SK-N-SH treated with all-trans-retinoic acid at 6 μM for 48 hours (cell line): ENCODE data around the gene FAAH.

Experiments used
- ATAC-seq: fragments of 200-7000 bp; cut with Tn5 transposase; 3 replicates; pipeline ENCODE4 v1.9.1; 2020; ENCODE audit warnings: mild to moderate bottlenecking, moderate library complexity
- ARNTL ChIP-seq: fragments of 450-650 bp; formaldehyde crosslinking; IDR thresholded peaks from 2 replicates; pipeline ENCODE4 v1.5.0; 2020; ENCODE audit warnings: low read depth, mild to moderate bottlenecking, moderate library complexity, borderline replicate concordance
- BACH2 ChIP-seq: fragments of 250-450 bp; sonication (Bioruptor Pico); IDR thresholded peaks from 2 replicates; pipeline ENCODE4 v1.9.0; 2021; ENCODE audit warnings: mild to moderate bottlenecking, borderline replicate concordance
- CSDC2 ChIP-seq: fragments of 250-450 bp; sonication (Bioruptor Pico); IDR thresholded peaks from 2 replicates; pipeline ENCODE4 v1.5.0; 2020; ENCODE audit warnings: mild to moderate bottlenecking, moderate library complexity
- ESRRG ChIP-seq: fragments of 250-450 bp; sonication (Bioruptor Pico); IDR thresholded peaks from 2 replicates; pipeline ENCODE4 v1.6.1; 2021; ENCODE audit warnings: mild to moderate bottlenecking
- GLIS3 ChIP-seq: fragments of 250-450 bp; sonication (Bioruptor Pico); IDR thresholded peaks from 2 replicates; pipeline ENCODE4 v1.5.0; 2020; ENCODE audit warnings: mild to moderate bottlenecking, moderate library complexity
- ISL1 ChIP-seq: fragments of 250-450 bp; sonication (Bioruptor Pico); IDR thresholded peaks from 2 replicates; pipeline ENCODE4 v2.1.2; 2022; ENCODE audit warnings: mild to moderate bottlenecking, moderate library complexity
- OSR1 ChIP-seq: fragments of 250-450 bp; sonication (Bioruptor Pico); IDR thresholded peaks from 2 replicates; pipeline ENCODE4 v1.8.0; 2022; ENCODE audit warnings: moderate library complexity, mild to moderate bottlenecking, inconsistent platforms
- PPARA ChIP-seq: fragments of 250-450 bp; sonication (Bioruptor Pico); IDR thresholded peaks from 2 replicates; pipeline ENCODE4 v1.5.0; 2020; ENCODE audit warnings: mild to moderate bottlenecking, borderline replicate concordance
- RARB ChIP-seq: fragments of 250-450 bp; sonication (Bioruptor Pico); IDR thresholded peaks from 2 replicates; pipeline ENCODE4 v1.8.0; 2021; ENCODE audit warnings: mild to moderate bottlenecking, moderate library complexity
- SNAI2 ChIP-seq: fragments of 250-450 bp; sonication (Bioruptor Pico); IDR thresholded peaks from 2 replicates; pipeline ENCODE4 v1.5.0; 2020; ENCODE audit warnings: mild to moderate bottlenecking, moderate library complexity
- TCF4 ChIP-seq: fragments of 250-450 bp; sonication (Bioruptor Pico); IDR thresholded peaks from 2 replicates; pipeline ENCODE4 v1.8.0; 2021; ENCODE audit warnings: mild to moderate bottlenecking, moderate library complexity, borderline replicate concordance
- TOX ChIP-seq: fragments of 250-450 bp; sonication (Bioruptor Pico); IDR thresholded peaks from 2 replicates; pipeline ENCODE4 v1.8.0; 2021; ENCODE audit warnings: mild to moderate bottlenecking, moderate library complexity, borderline replicate concordance
- ZC3H10 ChIP-seq: fragments of 250-450 bp; sonication (Bioruptor Pico); IDR thresholded peaks from 2 replicates; pipeline ENCODE4 v1.5.1; 2021; ENCODE audit warnings: mild to moderate bottlenecking, moderate library complexity
- ZFP3 ChIP-seq: fragments of 250-450 bp; sonication (Bioruptor Pico); IDR thresholded peaks from 2 replicates; pipeline ENCODE4 v1.5.0; 2020; ENCODE audit warnings: mild to moderate bottlenecking, moderate library complexity
- ZFP30 ChIP-seq: fragments of 450-650 bp; formaldehyde crosslinking; IDR thresholded peaks from 2 replicates; pipeline ENCODE4 v1.5.0; 2022; ENCODE audit warnings: mild to moderate bottlenecking, moderate library complexity
- ZNF565 ChIP-seq: fragments of 450-650 bp; formaldehyde crosslinking; conservative IDR thresholded peaks from 2 replicates; pipeline ENCODE4 v1.5.0; 2020; ENCODE audit warnings: low read depth, mild to moderate bottlenecking, moderate library complexity
- ZNF70 ChIP-seq: fragments of 450-650 bp; formaldehyde crosslinking; IDR thresholded peaks from 2 replicates; pipeline ENCODE4 v1.5.0; 2020; ENCODE audit warnings: mild to moderate bottlenecking, moderate library complexity
- ZNF8 ChIP-seq: fragments of 450-650 bp; formaldehyde crosslinking; IDR thresholded peaks from 2 replicates; pipeline ENCODE4 v1.5.0; 2020; ENCODE audit warnings: mild to moderate bottlenecking, moderate library complexity
- TF ChIP-seq, protein P1 (sequence below): fragments of 250-450 bp; sonication (Bioruptor Pico); IDR thresholded peaks from 2 replicates; pipeline ENCODE4 v1.5.0; 2020; ENCODE audit warnings: mild to moderate bottlenecking, moderate library complexity
- TF ChIP-seq, protein P2 (sequence below): fragments of 250-450 bp; sonication (Bioruptor Pico); IDR thresholded peaks from 2 replicates; pipeline ENCODE4 v1.8.0; 2020; ENCODE audit warnings: mild to moderate bottlenecking, moderate library complexity, borderline replicate concordance
- TF ChIP-seq, protein P3 (sequence below): fragments of 250-450 bp; sonication (Bioruptor Pico); IDR thresholded peaks from 2 replicates; pipeline ENCODE4 v1.8.0; 2021; ENCODE audit warnings: low read depth, mild to moderate bottlenecking, moderate library complexity, borderline replicate concordance
- TF ChIP-seq, protein P4 (sequence below): fragments of 250-450 bp; sonication (Bioruptor Pico); IDR thresholded peaks from 2 replicates; pipeline ENCODE4 v1.5.1; 2020; ENCODE audit warnings: low read depth, mild to moderate bottlenecking, moderate library complexity
- TF ChIP-seq, protein P5 (sequence below): fragments of 250-450 bp; sonication (Bioruptor Pico); IDR thresholded peaks from 2 replicates; pipeline ENCODE4 v1.5.1; 2021; ENCODE audit warnings: mild to moderate bottlenecking, moderate library complexity

FAAH gene

DNA sequence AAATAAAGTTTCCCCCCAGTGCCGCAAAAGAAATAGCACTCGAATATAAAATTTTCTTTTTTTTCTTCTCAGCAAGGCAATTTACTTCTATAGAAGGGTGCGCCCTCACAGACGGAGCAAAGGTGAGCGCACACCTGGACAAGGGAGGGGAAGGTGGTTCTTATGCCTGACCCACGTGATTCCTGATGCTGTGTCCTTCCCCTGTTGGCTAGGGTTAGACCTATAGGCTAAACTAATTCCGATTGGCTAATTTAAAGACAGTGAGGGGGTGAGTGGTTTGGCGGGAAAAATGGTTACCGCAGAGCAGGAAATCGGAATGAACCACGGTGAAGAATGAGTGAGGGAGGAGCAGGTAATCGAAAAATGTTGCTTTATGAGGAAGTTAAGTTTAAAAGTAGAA, 607 bp upstream of the FAAH start:
- TF ChIP-seq ZNF70 (no peak), RARB (CRISPR knock-in tag) (no peak), PPARA (CRISPR knock-in tag) (no peak), ZC3H10 (no peak), ZFP30 (CRISPR knock-in tag) (no peak), SNAI2 (CRISPR knock-in tag) (no peak), ESRRG (CRISPR knock-in tag) (no peak), ARNTL (CRISPR knock-in tag) (no peak), ZFP3 (CRISPR knock-in tag) (no peak), ZNF8 (CRISPR knock-in tag) (no peak), GLIS3 (CRISPR knock-in tag) (no peak), OSR1 (no peak), CSDC2 (CRISPR knock-in tag) (no peak)
- TF ChIP-seq, protein P1, sequence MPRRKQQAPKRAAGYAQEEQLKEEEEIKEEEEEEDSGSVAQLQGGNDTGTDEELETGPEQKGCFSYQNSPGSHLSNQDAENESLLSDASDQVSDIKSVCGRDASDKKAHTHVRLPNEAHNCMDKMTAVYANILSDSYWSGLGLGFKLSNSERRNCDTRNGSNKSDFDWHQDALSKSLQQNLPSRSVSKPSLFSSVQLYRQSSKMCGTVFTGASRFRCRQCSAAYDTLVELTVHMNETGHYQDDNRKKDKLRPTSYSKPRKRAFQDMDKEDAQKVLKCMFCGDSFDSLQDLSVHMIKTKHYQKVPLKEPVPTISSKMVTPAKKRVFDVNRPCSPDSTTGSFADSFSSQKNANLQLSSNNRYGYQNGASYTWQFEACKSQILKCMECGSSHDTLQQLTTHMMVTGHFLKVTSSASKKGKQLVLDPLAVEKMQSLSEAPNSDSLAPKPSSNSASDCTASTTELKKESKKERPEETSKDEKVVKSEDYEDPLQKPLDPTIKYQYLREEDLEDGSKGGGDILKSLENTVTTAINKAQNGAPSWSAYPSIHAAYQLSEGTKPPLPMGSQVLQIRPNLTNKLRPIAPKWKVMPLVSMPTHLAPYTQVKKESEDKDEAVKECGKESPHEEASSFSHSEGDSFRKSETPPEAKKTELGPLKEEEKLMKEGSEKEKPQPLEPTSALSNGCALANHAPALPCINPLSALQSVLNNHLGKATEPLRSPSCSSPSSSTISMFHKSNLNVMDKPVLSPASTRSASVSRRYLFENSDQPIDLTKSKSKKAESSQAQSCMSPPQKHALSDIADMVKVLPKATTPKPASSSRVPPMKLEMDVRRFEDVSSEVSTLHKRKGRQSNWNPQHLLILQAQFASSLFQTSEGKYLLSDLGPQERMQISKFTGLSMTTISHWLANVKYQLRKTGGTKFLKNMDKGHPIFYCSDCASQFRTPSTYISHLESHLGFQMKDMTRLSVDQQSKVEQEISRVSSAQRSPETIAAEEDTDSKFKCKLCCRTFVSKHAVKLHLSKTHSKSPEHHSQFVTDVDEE (CRISPR knock-in tag): no peak
- TF ChIP-seq, protein P2, sequence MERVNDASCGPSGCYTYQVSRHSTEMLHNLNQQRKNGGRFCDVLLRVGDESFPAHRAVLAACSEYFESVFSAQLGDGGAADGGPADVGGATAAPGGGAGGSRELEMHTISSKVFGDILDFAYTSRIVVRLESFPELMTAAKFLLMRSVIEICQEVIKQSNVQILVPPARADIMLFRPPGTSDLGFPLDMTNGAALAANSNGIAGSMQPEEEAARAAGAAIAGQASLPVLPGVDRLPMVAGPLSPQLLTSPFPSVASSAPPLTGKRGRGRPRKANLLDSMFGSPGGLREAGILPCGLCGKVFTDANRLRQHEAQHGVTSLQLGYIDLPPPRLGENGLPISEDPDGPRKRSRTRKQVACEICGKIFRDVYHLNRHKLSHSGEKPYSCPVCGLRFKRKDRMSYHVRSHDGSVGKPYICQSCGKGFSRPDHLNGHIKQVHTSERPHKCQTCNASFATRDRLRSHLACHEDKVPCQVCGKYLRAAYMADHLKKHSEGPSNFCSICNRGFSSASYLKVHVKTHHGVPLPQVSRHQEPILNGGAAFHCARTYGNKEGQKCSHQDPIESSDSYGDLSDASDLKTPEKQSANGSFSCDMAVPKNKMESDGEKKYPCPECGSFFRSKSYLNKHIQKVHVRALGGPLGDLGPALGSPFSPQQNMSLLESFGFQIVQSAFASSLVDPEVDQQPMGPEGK (CRISPR knock-in tag): no peak
- TF ChIP-seq, all 23 proteins: peak for 0
- no peak for ATAC-seq

DNA sequence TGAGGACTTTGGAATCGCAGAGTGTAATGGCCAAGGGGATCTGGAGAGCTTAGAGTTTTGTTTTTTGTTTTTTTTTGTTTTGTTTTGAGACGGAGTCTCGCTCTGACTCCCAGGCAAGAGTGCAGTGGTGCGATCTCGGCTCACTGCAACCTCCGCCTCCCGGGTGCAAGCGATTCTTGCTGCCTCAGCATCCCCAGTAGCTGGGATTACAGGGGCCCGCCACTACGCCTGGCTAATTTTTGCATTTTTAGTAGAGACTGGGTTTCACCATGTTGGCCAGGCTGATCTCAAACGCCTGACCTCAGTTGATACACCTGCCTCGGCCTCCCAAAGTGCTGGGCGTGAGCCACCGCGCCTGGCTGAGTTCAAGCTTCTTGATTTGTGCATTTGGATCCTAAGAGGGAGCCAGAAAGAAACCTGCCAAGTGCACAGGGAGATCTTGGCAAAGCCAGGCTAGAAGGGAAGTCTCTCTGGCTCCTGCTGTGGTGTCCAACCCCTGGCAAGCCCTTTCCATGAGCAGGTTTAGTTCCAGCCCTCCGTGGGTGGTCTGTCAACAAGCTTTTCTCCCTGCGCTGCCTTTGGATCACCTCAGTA, 852 bp downstream of the FAAH start:
- ATAC-seq: no peak
- TF ChIP-seq ZFP30 (CRISPR knock-in tag) (no peak), ISL1 (CRISPR knock-in tag) (no peak), BACH2 (CRISPR knock-in tag) (no peak), ZNF565 (CRISPR knock-in tag) (no peak), TCF4 (CRISPR knock-in tag) (no peak), ZFP3 (CRISPR knock-in tag) (no peak), ZC3H10 (no peak), ZNF70 (no peak), GLIS3 (CRISPR knock-in tag) (no peak), ZNF8 (CRISPR knock-in tag) (no peak), SNAI2 (CRISPR knock-in tag) (no peak), RARB (CRISPR knock-in tag) (no peak), CSDC2 (CRISPR knock-in tag) (no peak), ESRRG (CRISPR knock-in tag) (no peak)
- TF ChIP-seq, protein P3, sequence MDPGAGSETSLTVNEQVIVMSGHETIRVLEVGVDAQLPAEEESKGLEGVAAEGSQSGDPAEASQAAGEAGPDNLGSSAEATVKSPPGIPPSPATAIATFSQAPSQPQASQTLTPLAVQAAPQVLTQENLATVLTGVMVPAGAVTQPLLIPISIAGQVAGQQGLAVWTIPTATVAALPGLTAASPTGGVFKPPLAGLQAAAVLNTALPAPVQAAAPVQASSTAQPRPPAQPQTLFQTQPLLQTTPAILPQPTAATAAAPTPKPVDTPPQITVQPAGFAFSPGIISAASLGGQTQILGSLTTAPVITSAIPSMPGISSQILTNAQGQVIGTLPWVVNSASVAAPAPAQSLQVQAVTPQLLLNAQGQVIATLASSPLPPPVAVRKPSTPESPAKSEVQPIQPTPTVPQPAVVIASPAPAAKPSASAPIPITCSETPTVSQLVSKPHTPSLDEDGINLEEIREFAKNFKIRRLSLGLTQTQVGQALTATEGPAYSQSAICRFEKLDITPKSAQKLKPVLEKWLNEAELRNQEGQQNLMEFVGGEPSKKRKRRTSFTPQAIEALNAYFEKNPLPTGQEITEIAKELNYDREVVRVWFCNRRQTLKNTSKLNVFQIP (CRISPR knock-in tag): no peak
- TF ChIP-seq, protein P4, sequence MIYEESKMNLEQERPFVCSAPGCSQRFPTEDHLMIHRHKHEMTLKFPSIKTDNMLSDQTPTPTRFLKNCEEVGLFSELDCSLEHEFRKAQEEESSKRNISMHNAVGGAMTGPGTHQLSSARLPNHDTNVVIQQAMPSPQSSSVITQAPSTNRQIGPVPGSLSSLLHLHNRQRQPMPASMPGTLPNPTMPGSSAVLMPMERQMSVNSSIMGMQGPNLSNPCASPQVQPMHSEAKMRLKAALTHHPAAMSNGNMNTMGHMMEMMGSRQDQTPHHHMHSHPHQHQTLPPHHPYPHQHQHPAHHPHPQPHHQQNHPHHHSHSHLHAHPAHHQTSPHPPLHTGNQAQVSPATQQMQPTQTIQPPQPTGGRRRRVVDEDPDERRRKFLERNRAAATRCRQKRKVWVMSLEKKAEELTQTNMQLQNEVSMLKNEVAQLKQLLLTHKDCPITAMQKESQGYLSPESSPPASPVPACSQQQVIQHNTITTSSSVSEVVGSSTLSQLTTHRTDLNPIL: no peak

DNA sequence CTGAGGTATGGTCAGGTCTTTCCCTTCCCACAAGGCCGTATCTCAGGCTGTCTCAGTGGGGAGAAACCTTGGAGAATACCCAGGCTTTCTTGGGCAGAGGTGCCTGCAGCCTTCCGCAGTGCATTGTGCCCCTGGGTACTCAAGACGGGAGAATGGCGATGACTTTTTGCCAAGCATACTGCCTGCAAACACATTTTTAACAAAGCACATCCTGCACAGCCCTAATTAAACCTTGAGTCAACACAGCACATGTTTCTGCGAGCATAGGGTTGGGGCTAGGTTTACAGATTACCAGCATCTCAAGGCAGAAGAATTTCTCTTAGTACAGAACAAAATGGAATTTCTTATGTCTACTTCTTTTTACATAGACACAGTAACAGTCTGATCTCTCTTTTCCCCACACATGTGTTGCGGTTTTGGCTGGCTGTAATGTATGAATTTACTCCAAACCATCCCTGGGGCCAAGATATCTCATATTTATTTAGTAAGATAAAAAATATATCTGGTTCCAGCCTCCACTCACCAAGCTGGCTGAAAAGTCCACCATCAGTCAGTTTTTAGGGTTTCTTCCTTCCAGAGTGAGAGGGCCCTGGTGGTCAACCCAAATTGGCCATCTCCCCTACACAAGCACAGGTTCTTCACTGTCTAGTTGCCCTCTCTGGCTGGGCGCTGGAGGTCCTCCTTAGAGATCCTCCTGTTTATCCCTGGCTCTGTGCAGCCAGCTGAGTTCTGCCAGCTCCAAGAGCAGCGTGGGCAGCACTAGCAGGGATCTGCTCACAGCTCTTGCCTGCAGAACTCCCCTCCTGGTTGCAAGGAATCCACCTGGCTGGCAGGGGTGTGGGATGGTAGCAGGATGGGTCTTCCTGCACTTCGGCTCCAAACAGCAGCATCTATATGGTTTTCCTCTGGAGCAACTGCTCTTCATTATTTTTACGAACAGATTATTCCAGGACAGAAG, 2.6 kb downstream of the FAAH start:
- ATAC-seq: no peak
- TF ChIP-seq, protein P5, sequence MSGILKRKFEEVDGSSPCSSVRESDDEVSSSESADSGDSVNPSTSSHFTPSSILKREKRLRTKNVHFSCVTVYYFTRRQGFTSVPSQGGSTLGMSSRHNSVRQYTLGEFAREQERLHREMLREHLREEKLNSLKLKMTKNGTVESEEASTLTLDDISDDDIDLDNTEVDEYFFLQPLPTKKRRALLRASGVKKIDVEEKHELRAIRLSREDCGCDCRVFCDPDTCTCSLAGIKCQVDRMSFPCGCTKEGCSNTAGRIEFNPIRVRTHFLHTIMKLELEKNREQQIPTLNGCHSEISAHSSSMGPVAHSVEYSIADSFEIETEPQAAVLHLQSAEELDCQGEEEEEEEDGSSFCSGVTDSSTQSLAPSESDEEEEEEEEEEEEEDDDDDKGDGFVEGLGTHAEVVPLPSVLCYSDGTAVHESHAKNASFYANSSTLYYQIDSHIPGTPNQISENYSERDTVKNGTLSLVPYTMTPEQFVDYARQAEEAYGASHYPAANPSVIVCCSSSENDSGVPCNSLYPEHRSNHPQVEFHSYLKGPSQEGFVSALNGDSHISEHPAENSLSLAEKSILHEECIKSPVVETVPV (CRISPR knock-in tag): no peak
- TF ChIP-seq ZNF70 (no peak), TOX (CRISPR knock-in tag) (no peak), OSR1 (no peak), BACH2 (CRISPR knock-in tag) (no peak), ZNF565 (CRISPR knock-in tag) (no peak), ZNF8 (CRISPR knock-in tag) (no peak), CSDC2 (CRISPR knock-in tag) (no peak), ESRRG (CRISPR knock-in tag) (no peak), SNAI2 (CRISPR knock-in tag) (no peak), ARNTL (CRISPR knock-in tag) (no peak), ZFP30 (CRISPR knock-in tag) (no peak), TCF4 (CRISPR knock-in tag) (no peak), ZC3H10 (no peak)
- TF ChIP-seq, protein P1 (CRISPR knock-in tag): no peak
